EL (cell line): ENCODE measurements around the gene NRXN3.
A peak's percentile ranks its signal among the peaks of the same experiment; 100 is the strongest.

ENCODE experiments used
- DNase-seq: peaks from one replicate; pipeline ENCODE4 v3.0.0-alpha.2; 2016

NRXN3 gene

GRCh38 chr14:79602742-79603141, 1432.6 kb downstream of the NRXN3 start:
- no peak for DNase-seq

DNA sequence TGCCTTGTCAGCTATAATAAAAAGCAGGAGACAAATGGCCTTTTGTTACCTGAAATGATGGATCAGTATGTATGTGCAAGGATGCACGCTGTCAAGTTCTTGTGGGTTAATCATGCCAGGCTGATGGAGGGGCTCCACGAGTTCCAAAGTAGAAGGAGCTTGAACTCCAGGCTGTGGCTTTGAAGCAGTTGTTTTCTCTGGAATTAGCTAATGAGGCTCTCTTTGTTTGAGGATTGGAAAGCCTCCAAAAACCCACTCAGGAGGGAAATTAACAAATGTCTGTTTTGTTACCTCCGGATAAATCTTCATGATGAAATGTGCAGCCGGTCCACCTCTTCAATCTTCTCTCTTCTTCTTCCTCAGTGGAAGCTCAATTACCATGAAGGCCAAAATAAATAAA, 1435.7 kb downstream of the NRXN3 start:
- no peak for DNase-seq

- no peak for DNase-seq
These were observed 1438.3 kb downstream of the NRXN3 start for GRCh38 chr14:79608446-79608845.

- DNase-seq = no peak
These were observed 1443.5 kb downstream of the NRXN3 start for GRCh38 chr14:79613625-79614024.

- no peak for DNase-seq
These were observed 1444.3 kb downstream of the NRXN3 start for GRCh38 chr14:79614448-79614847.

DNA sequence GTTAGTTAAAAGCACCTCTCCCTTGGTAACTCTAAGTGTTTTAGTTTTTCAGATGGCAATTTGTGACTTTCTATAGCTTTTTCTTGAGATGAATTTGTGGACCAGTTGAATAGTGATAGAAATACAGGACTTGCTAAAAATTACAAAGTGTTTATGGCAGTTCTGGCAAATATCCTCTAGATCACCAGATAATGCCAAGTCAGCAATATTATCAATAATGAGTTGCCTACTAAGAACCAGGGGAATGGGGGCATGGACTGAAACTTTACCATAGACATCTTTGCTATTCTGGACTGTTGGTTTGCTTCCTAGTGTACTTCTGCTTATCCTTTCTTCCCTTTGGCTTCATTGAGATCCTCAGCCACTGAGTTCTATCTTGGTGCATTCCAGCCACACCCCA, 1456.9 kb downstream of the NRXN3 start:
- DNase-seq = no peak

DNA sequence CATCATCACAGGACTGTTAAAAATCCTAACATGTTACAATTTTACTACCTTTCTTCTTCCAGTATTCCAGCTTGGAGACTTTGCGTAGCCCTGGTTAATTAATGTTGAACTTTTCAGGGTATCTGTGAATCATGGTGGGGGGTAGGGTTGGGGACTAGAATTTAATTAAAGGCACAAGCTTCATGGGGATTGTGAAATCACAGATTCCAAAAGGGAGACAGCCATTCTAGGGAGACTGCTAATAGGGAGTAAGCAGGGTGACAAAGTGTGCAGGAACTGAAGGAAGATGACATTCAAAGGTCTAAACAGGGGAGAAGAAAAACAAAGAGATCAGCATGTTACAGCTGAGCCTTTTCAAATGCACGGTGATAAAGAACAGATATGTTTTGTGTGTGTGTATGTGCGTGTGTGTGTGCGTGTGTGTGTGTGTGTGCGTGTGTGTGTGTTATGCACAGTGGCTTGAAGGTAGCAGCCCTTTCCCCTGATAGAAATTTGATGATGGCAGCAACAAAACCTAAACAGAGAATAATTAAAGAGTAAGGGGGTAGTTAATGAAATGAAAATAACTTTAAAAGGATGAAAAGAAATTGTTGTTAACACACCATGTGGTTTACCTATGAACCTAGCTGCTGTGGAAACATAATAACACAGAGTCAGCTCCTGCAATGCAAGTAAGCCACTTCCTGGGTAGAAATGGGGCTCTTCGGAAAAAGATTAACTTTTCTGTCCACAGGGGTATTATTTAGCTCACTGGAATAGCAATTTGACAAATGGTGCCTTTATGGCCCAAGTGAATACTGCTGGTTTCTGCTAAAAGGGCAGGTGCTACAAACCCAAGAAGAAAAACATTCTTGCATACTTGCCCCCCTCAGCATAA, 1459.5 kb downstream of the NRXN3 start:
- DNase-seq = peak; percentile 15

- peak; percentile 30 for DNase-seq
These were observed 1460.3 kb downstream of the NRXN3 start for GRCh38 chr14:79630288-79630960.

DNA sequence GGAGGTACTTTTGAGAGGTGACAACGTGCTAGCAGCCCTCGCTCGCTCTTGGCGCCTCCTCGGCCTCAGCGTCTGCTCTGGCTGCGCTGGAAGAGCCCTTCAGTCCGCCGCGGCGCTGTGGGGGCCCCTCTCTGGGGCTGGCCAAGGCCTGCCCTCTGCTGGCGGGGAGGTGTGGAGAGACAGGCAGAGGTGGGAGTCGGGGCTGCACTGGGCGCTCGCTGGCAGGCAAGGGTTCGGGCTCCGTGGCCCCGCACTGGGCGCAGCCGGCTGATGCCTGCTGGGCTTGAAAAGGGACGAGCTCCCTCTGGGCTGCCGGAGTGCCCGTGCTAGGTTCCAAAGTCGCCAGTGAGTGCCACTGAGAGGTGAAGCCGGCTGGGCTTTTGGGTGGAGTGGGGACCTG, 1461.1 kb downstream of the NRXN3 start:
- no peak for DNase-seq

GRCh38 chr14:79638672-79639266, 1468.6 kb downstream of the NRXN3 start:
- no peak for DNase-seq

- DNase-seq = no peak
These were observed 1469.4 kb downstream of the NRXN3 start for GRCh38 chr14:79639613-79640012.

- no peak for DNase-seq
These were observed 1471.2 kb downstream of the NRXN3 start for GRCh38 chr14:79641371-79641770.

DNA sequence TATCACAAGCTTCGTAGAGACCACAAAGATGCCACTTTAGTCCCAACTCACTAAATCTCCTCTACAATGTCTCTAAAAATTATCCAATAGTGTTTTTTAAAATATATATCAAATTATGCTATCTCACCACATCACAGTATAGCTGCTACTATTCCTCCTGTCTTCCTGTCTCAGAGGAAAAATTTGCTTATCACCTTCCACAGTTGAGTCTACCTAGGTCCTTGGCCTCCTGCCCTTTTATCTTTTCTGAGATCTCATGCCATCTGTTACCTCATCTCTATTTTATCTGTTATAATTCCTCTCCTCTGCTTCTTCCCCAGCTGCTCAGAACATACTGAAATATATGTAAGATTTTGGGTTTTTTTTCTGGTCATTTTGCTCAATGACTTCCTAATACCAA, 1473.0 kb downstream of the NRXN3 start:
- no peak for DNase-seq

GRCh38 chr14:79645753-79646362, 1475.7 kb downstream of the NRXN3 start:
- no peak for DNase-seq

DNA sequence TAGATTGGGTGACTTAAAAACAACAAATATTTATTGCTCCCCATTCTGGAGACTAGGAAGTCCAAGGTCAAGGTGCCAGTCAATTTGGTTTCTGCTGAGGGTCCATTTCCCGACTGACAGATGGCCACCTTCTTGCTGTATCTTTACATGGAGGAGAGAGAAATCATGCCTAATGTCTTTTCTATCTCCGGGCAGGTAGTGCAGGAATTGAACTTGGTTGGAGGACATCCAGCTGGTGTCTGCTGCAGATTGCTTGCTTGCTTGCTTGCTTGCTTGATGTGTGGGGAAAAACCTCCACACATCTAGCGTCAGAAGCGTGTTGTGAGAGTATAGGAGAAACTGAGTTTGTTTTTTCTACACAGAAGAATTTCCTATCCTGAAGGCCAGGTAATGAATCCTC, 1479.7 kb downstream of the NRXN3 start:
- DNase-seq = no peak

DNA sequence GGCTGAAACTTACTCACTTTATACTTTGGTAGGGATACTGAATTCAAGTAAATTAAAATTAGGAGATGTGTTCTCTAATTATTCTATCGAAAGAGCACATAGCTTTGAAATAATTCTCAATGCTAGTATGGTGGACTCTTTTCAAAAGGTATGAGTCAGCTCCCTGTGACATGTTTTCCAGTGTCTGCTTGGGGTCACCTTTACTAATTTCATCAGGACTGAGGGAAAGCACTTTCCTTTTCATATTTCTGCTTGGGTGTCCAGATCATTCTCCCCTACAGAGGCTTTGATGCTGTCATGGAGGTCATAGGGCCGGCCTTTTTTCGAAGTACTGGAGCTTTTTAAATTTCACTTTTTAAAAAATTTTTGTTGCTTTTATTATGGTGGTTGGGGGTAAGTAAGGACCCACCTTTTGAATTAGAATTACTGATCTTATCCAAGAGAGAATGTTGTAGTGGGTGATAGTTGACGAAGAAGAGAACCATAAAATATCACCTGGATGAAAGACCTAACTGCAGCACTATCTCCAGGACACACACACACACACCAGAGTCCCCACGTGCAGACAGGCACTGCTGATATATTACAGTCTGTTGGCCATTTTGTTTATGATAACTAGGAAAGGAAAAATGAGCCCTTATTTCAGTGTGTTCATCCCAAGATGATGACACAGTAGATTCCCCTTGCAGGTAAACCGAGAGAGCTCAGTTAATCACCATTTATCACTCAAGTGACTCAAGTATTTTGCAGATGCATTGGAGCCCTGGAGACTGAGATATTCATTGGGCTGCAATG, 1482.5 kb downstream of the NRXN3 start:
- DNase-seq = no peak

DNA sequence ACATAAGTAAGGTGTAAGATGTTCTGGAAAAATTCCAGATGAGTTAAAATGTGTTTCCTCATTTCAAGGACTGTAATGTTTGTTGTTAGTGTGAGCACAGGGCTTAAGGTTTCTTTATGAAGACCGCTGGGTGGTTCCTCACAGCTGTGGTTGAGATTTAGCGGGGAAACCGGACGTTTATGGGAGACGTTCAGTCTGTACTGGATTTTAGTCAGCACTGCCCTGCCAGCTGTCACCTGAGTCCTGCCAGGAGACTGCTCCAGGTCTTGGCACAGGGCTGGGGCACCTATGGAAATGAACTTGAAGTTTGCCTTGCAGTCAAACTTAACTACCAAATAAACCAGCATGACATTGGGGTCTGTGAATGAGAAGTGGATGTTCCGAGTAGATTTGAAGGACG, 1485.9 kb downstream of the NRXN3 start:
- no peak for DNase-seq

GRCh38 chr14:79656496-79656895, 1486.3 kb downstream of the NRXN3 start:
- no peak for DNase-seq

DNA sequence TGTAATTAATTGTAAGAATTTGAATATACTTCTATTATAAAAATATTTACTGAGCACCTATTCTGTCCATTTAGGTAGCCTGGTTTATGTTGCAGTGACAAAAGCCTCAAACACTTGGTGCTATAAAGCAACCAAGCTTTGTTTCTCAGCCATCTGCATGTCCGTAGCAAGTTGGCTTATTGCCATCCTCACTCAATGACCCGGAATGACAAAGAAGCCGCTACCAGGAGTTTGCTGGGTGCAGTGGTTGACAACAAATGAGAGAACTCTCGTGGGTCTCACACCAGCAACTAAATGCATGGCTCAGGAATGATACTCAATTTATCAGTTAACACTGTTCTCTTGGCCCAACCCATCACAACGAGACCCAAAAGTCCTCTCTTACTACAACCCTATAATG, 1488.0 kb downstream of the NRXN3 start:
- DNase-seq = no peak

DNA sequence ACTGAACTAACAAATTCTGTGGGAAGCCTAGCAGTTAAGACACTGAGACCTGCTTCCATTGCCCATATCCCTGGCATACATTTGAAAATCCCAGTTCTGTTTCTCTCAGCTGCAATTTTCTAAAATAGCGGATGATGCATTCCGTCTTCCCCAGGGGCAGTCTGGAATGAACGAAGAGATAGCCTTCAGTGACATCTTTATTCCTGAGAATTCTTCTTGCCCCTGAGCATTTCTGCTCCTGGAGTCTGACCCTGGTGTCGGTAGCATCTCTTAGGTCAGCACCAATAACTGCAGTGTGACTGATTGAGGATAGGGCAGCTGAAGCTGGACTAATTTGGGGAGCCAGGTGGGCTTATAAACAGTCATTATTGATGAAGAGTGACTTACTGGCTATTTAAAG, 1488.6 kb downstream of the NRXN3 start:
- no peak for DNase-seq

GRCh38 chr14:79660053-79660939, 1490.1 kb downstream of the NRXN3 start:
- no peak for DNase-seq

DNA sequence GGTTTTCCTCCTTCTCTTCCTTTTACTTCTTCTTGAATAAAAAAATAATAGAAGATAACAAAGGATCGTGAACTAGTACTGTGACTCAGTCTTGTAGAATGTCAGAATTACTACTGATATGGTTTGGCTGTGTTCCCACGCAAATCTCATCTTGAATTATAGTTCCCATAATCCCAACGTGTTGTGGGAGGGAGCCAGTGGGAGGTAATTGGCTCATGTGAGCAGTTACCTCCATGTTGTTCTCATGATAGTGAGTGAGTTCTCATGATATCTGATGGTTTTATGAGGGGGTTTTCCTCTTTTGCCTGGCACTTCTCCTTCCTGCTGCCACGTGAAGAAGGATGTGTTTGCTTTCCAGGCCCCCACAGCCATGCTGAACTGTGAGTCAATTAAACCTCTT, 1491.6 kb downstream of the NRXN3 start:
- peak; percentile 68 for DNase-seq
